GM06990 (cell line): ENCODE results near the gene ZNF486.

ENCODE experiments used
- DNase-seq: peaks from one replicate; pipeline ENCODE4 v3.0.0-alpha.2; 2011; ENCODE audit not compliant: insufficient read length; ENCODE audit errors: extremely low read depth
- H3K27me3 ChIP-seq: replicated peaks from 2 replicates; pipeline ENCODE4 v1.6.0; 2011; ENCODE audit warnings: low read length; ENCODE audit not compliant: control insufficient read depth, insufficient read depth
- H3K36me3 ChIP-seq: 2 replicates; pipeline ENCODE4 v1.5.1; 2011; ENCODE audit warnings: low read length; ENCODE audit not compliant: control insufficient read depth, insufficient read depth
- H3K4me3 ChIP-seq: replicated peaks from 2 replicates; pipeline ENCODE4 v1.5.1; 2011; ENCODE audit warnings: low read depth, mild to moderate bottlenecking, control low read depth, low read length
- CTCF ChIP-seq: IDR thresholded peaks from 2 replicates; pipeline ENCODE4 v1.5.1; 2011; ENCODE audit warnings: low read length, control low read depth, mild to moderate bottlenecking, inconsistent platforms; ENCODE audit not compliant: insufficient read depth, poor library complexity, severe bottlenecking

Gene ZNF486

GRCh38 chr19:20233105-20233504, 66.1 kb downstream of the ZNF486 start:
- no peaks in the 10 kb centered on the region for H3K36me3 ChIP-seq
- no peak overlapping the region for H3K4me3 ChIP-seq
- H3K27me3 ChIP-seq, result no peaks in the 10 kb centered on the region
- DNase-seq, result no peak
- TF ChIP-seq CTCF, result no peak

GRCh38 chr19:20235156-20235555, 68.1 kb downstream of the ZNF486 start:
- Histone ChIP-seq H3K4me3 (no peak overlapping the region), H3K36me3 (no peaks in the 10 kb centered on the region), H3K27me3 (no peaks in the 10 kb centered on the region)
- no peak for TF ChIP-seq CTCF
- no peak for DNase-seq

- H3K4me3 ChIP-seq, result peak overlapping the region; percentile 66
- peak; percentile 3 for TF ChIP-seq CTCF
- no peaks in the 10 kb centered on the region for H3K36me3 ChIP-seq
- no peaks in the 10 kb centered on the region for H3K27me3 ChIP-seq
- peak; percentile 62 for DNase-seq
Measured at GRCh38 chr19:20237773-20238623, 71.0 kb downstream of the ZNF486 start.

- no peak for TF ChIP-seq CTCF
- no peak overlapping the region for H3K4me3 ChIP-seq
Measured at GRCh38 chr19:20243629-20244028, 76.6 kb downstream of the ZNF486 start.

GRCh38 chr19:20244356-20244755, 77.3 kb downstream of the ZNF486 start:
- no peak for DNase-seq
- Histone ChIP-seq H3K27me3 (no peaks in the 10 kb centered on the region), H3K36me3 (no peaks in the 10 kb centered on the region), H3K4me3 (no peak overlapping the region)
- no peak for TF ChIP-seq CTCF

More at GRCh38 chr19:20243629-20244028, 76.6 kb downstream of the ZNF486 start:
- H3K27me3 ChIP-seq, result no peaks in the 10 kb centered on the region
- DNase-seq, result no peak
- no peaks in the 10 kb centered on the region for H3K36me3 ChIP-seq

- H3K27me3 ChIP-seq, result no peaks in the 10 kb centered on the region
- no peak for TF ChIP-seq CTCF
- H3K36me3 ChIP-seq, result no peaks in the 10 kb centered on the region
- no peak overlapping the region for H3K4me3 ChIP-seq
- no peak for DNase-seq
Measured at GRCh38 chr19:20245309-20245708, 78.3 kb downstream of the ZNF486 start.
